HG03558 (cell line): ENCODE measurements around the gene IPO11.

Experiments
- ATAC-seq: cut with Tn5 transposase; IDR thresholded peaks from one replicate; pipeline ENCODE4 v1.9.1; 2021; ENCODE audit warnings: moderate number of reproducible peaks; ENCODE audit not compliant: unreplicated experiment; ENCODE audit errors: extremely low read depth

The IPO11 gene

GRCh38 chr5:62412549-62413329 is at the start of gene IPO11:
IPO11 (plus strand) TSS chr5:62412763; CDS start chr5:62437280, 24,517 bp downstream.
- ATAC-seq = peak; percentile 94

GRCh38 chr5:62369039-62369438 is 43.5 kb upstream of the IPO11 start:
- ATAC-seq = no peak

GRCh38 chr5:62371409-62371808 is 41.2 kb upstream of the IPO11 start:
- no peak for ATAC-seq

- no peak for ATAC-seq
Observed at GRCh38 chr5:62372600-62372999, 40.0 kb upstream of the IPO11 start.

GRCh38 chr5:62373382-62373781 is 39.2 kb upstream of the IPO11 start:
- no peak for ATAC-seq

- no peak for ATAC-seq
Observed at GRCh38 chr5:62374090-62374489, 38.5 kb upstream of the IPO11 start.

GRCh38 chr5:62375627-62376026 is 36.9 kb upstream of the IPO11 start:
- ATAC-seq = no peak

GRCh38 chr5:62376064-62376463 is 36.5 kb upstream of the IPO11 start:
- no peak for ATAC-seq

GRCh38 chr5:62385131-62385530 is 27.4 kb upstream of the IPO11 start:
- no peak for ATAC-seq

GRCh38 chr5:62385816-62386400 is 26.7 kb upstream of the IPO11 start:
- no peak for ATAC-seq

GRCh38 chr5:62386824-62387223 is 25.7 kb upstream of the IPO11 start:
- ATAC-seq = no peak

- ATAC-seq = no peak
Observed at GRCh38 chr5:62395210-62395950, 17.2 kb upstream of the IPO11 start.

- ATAC-seq = peak; percentile 89
Observed at GRCh38 chr5:62403411-62404250, 8.9 kb upstream of the IPO11 start, which contains the start of gene DIMT1. DIMT1 (minus strand) TSS chr5:62403905; CDS start chr5:62403772, 133 bp downstream.

GRCh38 chr5:62413711-62414110 is 1.1 kb downstream of the IPO11 start:
- no peak for ATAC-seq

GRCh38 chr5:62418462-62419076 is 6.0 kb downstream of the IPO11 start:
- ATAC-seq = no peak

GRCh38 chr5:62419609-62420008 is 7.0 kb downstream of the IPO11 start:
- no peak for ATAC-seq

- no peak for ATAC-seq
Observed at GRCh38 chr5:62421414-62421813, 8.9 kb downstream of the IPO11 start.

GRCh38 chr5:62424763-62425162 is 12.2 kb downstream of the IPO11 start:
- ATAC-seq = no peak

GRCh38 chr5:62431735-62432620 is 19.4 kb downstream of the IPO11 start:
- ATAC-seq = no peak
